Neural crest cell (in vitro differentiated cells): ENCODE results near the gene FAF1. TPM values are rescaled to one million over a fixed set of nuclear protein-coding genes. Genes with fewer than 3 reads are reported as not detected.

ENCODE experiments used
- DNase-seq: peaks from one replicate; pipeline ENCODE4 v3.0.0; 2021; ENCODE audit warnings: low read depth, mixed read lengths, low spot score
- H3K27ac Mint-ChIP-seq: one replicate; pipeline ENCODE4 v1.8.0; 2021; ENCODE audit warnings: mild to moderate bottlenecking, mixed read lengths; ENCODE audit not compliant: unreplicated experiment
- H3K27me3 Mint-ChIP-seq: 2 replicates; pipeline ENCODE4 v1.8.0; 2021; ENCODE audit warnings: low read depth, mild to moderate bottlenecking, mixed read lengths
- H3K36me3 Mint-ChIP-seq: 2 replicates; pipeline ENCODE4 v1.8.0; 2021; ENCODE audit warnings: low read depth, mild to moderate bottlenecking, mixed read lengths
- H3K4me1 Mint-ChIP-seq: 2 replicates; pipeline ENCODE4 v1.8.0; 2021; ENCODE audit warnings: mixed read lengths
- H3K4me3 Mint-ChIP-seq: one replicate; pipeline ENCODE4 v1.8.0; 2021; ENCODE audit warnings: mild to moderate bottlenecking, mixed read lengths
- H3K9me3 Mint-ChIP-seq: 2 replicates; pipeline ENCODE4 v1.8.0; 2021; ENCODE audit warnings: mixed read lengths
- CTCF ChIP-seq: fragments of 200-600 bp; sonication (generic); conservative IDR thresholded peaks from 2 replicates; pipeline ENCODE4 v1.5.0; 2021; ENCODE audit warnings: antibody characterized with exemption, mild to moderate bottlenecking
- total RNA-seq: library from RNA; stranded (reverse); gene quantifications from 2 replicates; pipeline ENCODE4 v1.2.1, GENCODE V29; 2021

FAF1 gene
- total RNA-seq, 1 donor from 2014 or later = 73.0 TPM

- no peak overlapping the region for H3K27ac Mint-ChIP-seq
- no peak overlapping the region for H3K4me3 Mint-ChIP-seq
- DNase-seq = no peak
- no peak for TF ChIP-seq CTCF
- H3K9me3 Mint-ChIP-seq = peaks cover 17% of the 10 kb centered on the region
- no peaks in the 10 kb centered on the region for H3K27me3 Mint-ChIP-seq
- H3K4me1 Mint-ChIP-seq = no peaks in the 10 kb centered on the region
- peaks cover 40% of the 10 kb centered on the region for H3K36me3 Mint-ChIP-seq
Observed at GRCh38 chr1:50923564-50923963, 36.5 kb downstream of the FAF1 start.

- TF ChIP-seq CTCF = no peak
- Mint-ChIP-seq H3K9me3 (peaks cover 17% of the 10 kb centered on the region), H3K4me3 (no peak overlapping the region)
Observed at GRCh38 chr1:50921029-50921428, 39.0 kb downstream of the FAF1 start.

DNA sequence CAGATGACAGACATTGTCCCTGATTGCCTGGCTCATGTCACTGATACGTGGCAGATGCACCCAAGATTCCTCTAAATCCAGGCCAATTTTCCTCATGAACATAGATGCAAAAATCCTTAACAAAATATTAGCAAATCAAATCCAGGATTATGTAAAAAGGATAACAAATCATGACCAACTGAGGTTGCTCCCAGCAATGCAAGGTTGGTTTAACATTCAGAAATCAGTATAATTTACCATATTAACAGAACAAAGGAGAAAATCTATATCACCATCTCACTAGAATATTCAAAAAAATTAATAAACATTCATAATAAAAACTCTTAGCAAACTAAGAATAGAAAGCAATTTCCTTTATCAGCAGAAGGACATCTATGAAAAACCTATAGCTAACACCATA is 39.7 kb downstream of the FAF1 start:
- H3K9me3 Mint-ChIP-seq = peaks cover 13% of the 10 kb centered on the region
- H3K27me3 Mint-ChIP-seq = no peaks in the 10 kb centered on the region
- H3K36me3 Mint-ChIP-seq = peaks cover 35% of the 10 kb centered on the region
- H3K4me3 Mint-ChIP-seq = no peak overlapping the region
- no peak overlapping the region for H3K27ac Mint-ChIP-seq
- DNase-seq = no peak
- no peaks in the 10 kb centered on the region for H3K4me1 Mint-ChIP-seq
- no peak for TF ChIP-seq CTCF

More at GRCh38 chr1:50921029-50921428, 39.0 kb downstream of the FAF1 start:
- H3K36me3 Mint-ChIP-seq = peaks cover 41% of the 10 kb centered on the region
- no peak for DNase-seq
- no peaks in the 10 kb centered on the region for H3K4me1 Mint-ChIP-seq
- no peaks in the 10 kb centered on the region for H3K27me3 Mint-ChIP-seq
- H3K27ac Mint-ChIP-seq = no peak overlapping the region

- no peak for DNase-seq
- no peak for TF ChIP-seq CTCF
- Mint-ChIP-seq H3K4me3 (no peak overlapping the region), H3K27ac (no peak overlapping the region), H3K9me3 (no peaks in the 10 kb centered on the region), H3K27me3 (no peaks in the 10 kb centered on the region), H3K36me3 (peaks cover 11% of the 10 kb centered on the region), H3K4me1 (no peaks in the 10 kb centered on the region)
Observed at GRCh38 chr1:50917138-50918137, 42.6 kb downstream of the FAF1 start.

DNA sequence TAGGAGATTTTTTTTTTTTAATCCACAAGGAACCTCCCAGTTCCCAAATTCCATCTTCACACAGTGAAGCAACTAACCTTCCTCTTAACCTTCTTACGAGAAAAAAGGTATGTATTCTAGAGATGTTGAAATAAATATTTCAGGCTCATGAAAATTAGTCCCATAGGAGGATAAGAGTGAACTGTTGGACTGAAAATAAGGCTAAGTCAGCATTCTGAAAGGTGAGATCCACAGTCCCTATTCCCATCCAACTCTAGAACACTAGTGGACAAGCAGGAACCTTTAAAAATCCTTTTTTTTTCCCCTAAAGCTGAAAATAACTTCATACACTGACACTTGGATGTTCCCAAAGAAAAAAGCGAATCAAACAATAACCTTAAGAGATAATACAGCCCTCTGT is 44.4 kb downstream of the FAF1 start:
- Mint-ChIP-seq H3K27me3 (no peaks in the 10 kb centered on the region), H3K4me1 (no peaks in the 10 kb centered on the region), H3K4me3 (no peak overlapping the region)

More for the DNA sequence above, 44.4 kb downstream of the FAF1 start:
- no peak for DNase-seq
- Mint-ChIP-seq H3K36me3 (peaks cover 5% of the 10 kb centered on the region), H3K27ac (no peak overlapping the region), H3K9me3 (no peaks in the 10 kb centered on the region)
- no peak for TF ChIP-seq CTCF
